ENCODE results near the gene TNS3. TPM values are rescaled to one million over a fixed set of nuclear protein-coding genes. Genes with fewer than 3 reads are reported as not detected.

Gene TNS3
- total RNA-seq, 1 donor from 2014 or later: 120 TPM

DNA sequence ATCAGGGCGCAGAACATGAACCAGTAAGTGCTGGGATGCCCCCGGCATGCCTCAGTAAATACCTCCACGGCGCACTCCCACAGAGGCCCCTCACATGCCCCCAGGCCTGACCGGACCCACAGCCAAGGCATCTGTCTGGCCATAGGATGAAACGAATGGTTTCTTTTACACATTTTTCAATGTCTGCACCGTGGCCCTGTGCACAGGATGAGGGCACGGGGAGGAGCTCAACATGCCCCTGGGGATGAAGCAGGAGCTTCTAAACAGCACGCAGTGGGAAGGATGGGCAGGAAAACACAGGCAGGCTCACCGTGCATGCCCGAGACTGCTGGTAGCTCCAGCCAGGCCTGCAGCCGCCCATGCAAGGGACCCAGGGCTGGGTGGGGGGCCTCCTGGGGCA lies 283.3 kb downstream of the TNS3 start:
- H3K27me3 Mint-ChIP-seq: peaks cover 11% of the 10 kb centered on the region
- H3K4me3 Mint-ChIP-seq (ENCODE audit: low read depth): no peak overlapping the region
- peaks cover 8% of the 10 kb centered on the region for H3K4me1 Mint-ChIP-seq (ENCODE audit: low read depth)
- TF ChIP-seq, protein P1, sequence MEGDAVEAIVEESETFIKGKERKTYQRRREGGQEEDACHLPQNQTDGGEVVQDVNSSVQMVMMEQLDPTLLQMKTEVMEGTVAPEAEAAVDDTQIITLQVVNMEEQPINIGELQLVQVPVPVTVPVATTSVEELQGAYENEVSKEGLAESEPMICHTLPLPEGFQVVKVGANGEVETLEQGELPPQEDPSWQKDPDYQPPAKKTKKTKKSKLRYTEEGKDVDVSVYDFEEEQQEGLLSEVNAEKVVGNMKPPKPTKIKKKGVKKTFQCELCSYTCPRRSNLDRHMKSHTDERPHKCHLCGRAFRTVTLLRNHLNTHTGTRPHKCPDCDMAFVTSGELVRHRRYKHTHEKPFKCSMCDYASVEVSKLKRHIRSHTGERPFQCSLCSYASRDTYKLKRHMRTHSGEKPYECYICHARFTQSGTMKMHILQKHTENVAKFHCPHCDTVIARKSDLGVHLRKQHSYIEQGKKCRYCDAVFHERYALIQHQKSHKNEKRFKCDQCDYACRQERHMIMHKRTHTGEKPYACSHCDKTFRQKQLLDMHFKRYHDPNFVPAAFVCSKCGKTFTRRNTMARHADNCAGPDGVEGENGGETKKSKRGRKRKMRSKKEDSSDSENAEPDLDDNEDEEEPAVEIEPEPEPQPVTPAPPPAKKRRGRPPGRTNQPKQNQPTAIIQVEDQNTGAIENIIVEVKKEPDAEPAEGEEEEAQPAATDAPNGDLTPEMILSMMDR (IDR thresholded peaks at IDR 0.05; ENCODE audit: unreplicated experiment): no peak
- no peak overlapping the region for H3K27ac Mint-ChIP-seq
- peaks cover 47% of the 10 kb centered on the region for H3K36me3 Mint-ChIP-seq (ENCODE audit: insufficient read depth)
- no peaks in the 10 kb centered on the region for H3K9me3 Mint-ChIP-seq (ENCODE audit: low read depth)
- no peak for DNase-seq (ENCODE audit: low spot score, unreplicated experiment)

DNA sequence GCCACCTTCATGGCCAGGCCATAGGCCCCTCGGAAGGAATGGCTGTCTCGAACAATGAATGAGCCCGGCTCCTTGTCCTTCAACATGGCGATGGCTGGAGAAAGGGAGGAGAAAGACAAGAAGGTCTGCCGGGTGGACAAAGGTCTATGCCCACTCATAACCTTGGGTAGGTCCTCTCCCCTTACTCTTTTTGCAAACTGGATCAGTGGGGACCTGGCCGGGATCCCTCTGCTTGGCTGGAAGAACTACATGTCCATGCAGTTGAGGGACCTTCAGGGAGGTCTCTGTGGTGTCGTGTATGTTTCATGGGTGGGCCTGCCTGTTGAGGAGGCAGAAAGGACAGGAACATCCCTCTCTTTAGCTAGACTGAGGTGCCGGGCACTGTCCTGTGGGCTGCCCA lies 284.8 kb downstream of the TNS3 start:
- Mint-ChIP-seq H3K9me3 (ENCODE audit: low read depth) (no peaks in the 10 kb centered on the region), H3K27ac (no peak overlapping the region), H3K4me3 (ENCODE audit: low read depth) (no peak overlapping the region), H3K36me3 (ENCODE audit: insufficient read depth) (peaks cover 52% of the 10 kb centered on the region), H3K27me3 (peaks cover 11% of the 10 kb centered on the region), H3K4me1 (ENCODE audit: low read depth) (peaks cover 20% of the 10 kb centered on the region)
- DNase-seq (ENCODE audit: low spot score, unreplicated experiment): no peak
- TF ChIP-seq, protein P1 (IDR thresholded peaks at IDR 0.05; ENCODE audit: unreplicated experiment): no peak

DNA sequence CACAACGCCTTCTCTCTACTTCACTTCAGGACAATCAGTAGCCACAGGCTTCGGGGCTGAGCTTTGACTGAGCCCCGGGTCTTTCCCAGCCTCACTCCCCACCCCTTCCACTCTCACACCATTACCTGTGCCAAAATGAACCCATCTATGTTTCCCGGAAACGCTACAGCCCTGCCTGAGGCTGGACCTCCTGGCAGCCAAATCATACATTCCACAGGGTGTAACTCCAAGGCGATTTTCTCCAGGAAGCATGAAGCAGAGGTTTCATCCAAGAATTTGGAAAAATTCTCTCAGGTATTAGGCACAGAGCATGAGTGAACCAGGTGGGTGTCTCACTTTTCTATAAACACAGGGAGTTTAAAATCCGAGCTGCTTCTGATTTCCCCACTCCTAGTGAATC lies 286.3 kb downstream of the TNS3 start:
- no peaks in the 10 kb centered on the region for H3K9me3 Mint-ChIP-seq (ENCODE audit: low read depth)
- peaks cover 11% of the 10 kb centered on the region for H3K27me3 Mint-ChIP-seq
- no peak for DNase-seq (ENCODE audit: low spot score, unreplicated experiment)
- H3K4me1 Mint-ChIP-seq (ENCODE audit: low read depth): peaks cover 20% of the 10 kb centered on the region
- peak overlapping the region; percentile 50 for H3K27ac Mint-ChIP-seq
- peaks cover 61% of the 10 kb centered on the region for H3K36me3 Mint-ChIP-seq (ENCODE audit: insufficient read depth)
- no peak overlapping the region for H3K4me3 Mint-ChIP-seq (ENCODE audit: low read depth)
- TF ChIP-seq, protein P1 (IDR thresholded peaks at IDR 0.05; ENCODE audit: unreplicated experiment): no peak

DNA sequence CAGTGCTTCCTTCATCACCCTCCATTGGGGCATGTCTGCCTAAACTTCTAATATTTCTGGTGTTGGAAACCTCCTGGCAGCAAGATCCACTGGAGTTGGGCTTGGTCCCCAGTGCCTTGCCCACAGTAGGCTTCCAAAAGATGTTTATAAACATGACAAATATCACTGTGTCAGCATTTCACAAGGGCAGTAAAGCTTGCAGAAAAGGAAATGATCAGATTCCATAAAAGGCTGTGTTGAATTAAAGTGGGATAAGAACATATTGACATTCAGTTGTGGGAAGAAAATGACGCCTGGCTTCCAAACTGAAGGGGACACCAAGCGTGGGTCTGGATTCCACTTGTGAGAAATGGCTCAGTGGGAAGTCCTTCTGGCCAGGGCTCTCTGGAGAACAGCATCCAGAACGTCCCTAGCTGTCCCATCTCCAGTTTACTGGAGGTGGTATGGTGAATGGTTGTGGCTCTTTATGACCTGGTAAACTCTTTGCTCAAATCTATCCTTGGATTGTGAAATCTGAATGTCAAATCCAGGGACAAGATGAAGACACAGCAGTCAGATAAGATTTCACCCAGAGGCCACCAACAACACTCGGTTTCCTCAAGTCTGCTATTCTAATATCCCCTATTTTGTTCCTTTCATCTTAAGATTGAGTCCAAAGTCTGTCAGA lies 287.2 kb downstream of the TNS3 start:
- H3K9me3 Mint-ChIP-seq (ENCODE audit: low read depth): no peaks in the 10 kb centered on the region

DNA sequence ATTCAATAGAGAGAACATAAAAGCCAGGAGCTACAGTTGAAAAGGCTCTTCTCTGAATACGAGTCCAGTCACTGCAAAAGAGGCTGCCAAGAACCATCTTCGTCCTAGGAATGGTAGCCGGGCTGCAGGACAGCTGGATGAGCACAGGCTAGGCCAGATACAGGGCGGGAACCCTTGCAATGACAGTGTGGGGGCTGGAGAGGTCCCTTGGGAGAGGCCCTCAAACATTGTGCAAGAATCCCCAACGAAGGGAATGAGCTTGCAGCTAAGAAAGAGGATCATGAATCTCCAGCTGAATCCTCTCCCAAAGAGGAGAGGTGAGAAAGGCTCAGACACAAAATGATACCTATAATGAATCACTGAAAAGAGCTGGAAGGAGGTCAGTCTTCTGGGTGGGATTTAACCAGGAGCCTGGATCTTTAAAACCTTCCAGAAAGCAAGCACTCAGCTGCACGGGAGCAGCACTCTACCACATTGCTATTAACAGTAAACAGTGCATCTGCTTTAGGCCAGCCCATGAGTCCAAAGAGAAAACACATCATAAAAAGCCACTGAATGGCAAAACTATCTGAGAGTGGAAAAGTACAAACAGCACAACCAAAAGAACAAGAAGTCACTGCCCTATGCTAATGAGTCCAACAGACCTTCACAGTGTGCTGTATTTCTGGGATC lies 287.9 kb downstream of the TNS3 start:
- Mint-ChIP-seq H3K4me3 (ENCODE audit: low read depth) (no peak overlapping the region), H3K36me3 (ENCODE audit: insufficient read depth) (peaks cover 66% of the 10 kb centered on the region), H3K9me3 (ENCODE audit: low read depth) (no peaks in the 10 kb centered on the region), H3K27me3 (peaks cover 11% of the 10 kb centered on the region), H3K27ac (no peak overlapping the region), H3K4me1 (ENCODE audit: low read depth) (peaks cover 20% of the 10 kb centered on the region)
- no peak for DNase-seq (ENCODE audit: low spot score, unreplicated experiment)
- TF ChIP-seq, protein P1 (IDR thresholded peaks at IDR 0.05; ENCODE audit: unreplicated experiment): no peak

More for the DNA sequence above, 287.2 kb downstream of the TNS3 start:
- no peak overlapping the region for H3K4me3 Mint-ChIP-seq (ENCODE audit: low read depth)
- H3K27ac Mint-ChIP-seq: no peak overlapping the region
- no peak for DNase-seq (ENCODE audit: low spot score, unreplicated experiment)
- peaks cover 62% of the 10 kb centered on the region for H3K36me3 Mint-ChIP-seq (ENCODE audit: insufficient read depth)
- H3K4me1 Mint-ChIP-seq (ENCODE audit: low read depth): peaks cover 20% of the 10 kb centered on the region
- peaks cover 11% of the 10 kb centered on the region for H3K27me3 Mint-ChIP-seq
- TF ChIP-seq, protein P1 (IDR thresholded peaks at IDR 0.05; ENCODE audit: unreplicated experiment): no peak

All from progenitor cell of endocrine pancreas (in vitro differentiated cells).